HFFc6 (cell line): ENCODE data around the gene ZCWPW1. TPM values are rescaled to one million over a fixed set of nuclear protein-coding genes. Genes with fewer than 3 reads are reported as not detected.
"Not testable (repeated sequence)": the region's sequence is repeated elsewhere in the genome, so short reads cannot be mapped to it uniquely, and the experiment has no call there.

Experiments
- DNase-seq: peaks from one replicate; pipeline ENCODE4 v3.0.0-alpha.2; 2018
- H3K27ac Mint-ChIP-seq: 2 replicates; pipeline ENCODE4 v1.8.0; 2020; ENCODE audit warnings: mild to moderate bottlenecking, mixed read lengths
- H3K27me3 Mint-ChIP-seq: 2 replicates; pipeline ENCODE4 v1.8.0; 2021; ENCODE audit warnings: mild to moderate bottlenecking, moderate library complexity, mixed read lengths; ENCODE audit not compliant: insufficient read depth
- H3K36me3 Mint-ChIP-seq: 2 replicates; pipeline ENCODE4 v1.8.0; 2021; ENCODE audit warnings: low read depth, mixed read lengths
- H3K4me1 Mint-ChIP-seq: 2 replicates; pipeline ENCODE4 v1.8.0; 2020; ENCODE audit warnings: low read depth, mixed read lengths
- H3K4me3 Mint-ChIP-seq: 2 replicates; pipeline ENCODE4 v1.8.0; 2020; ENCODE audit warnings: mild to moderate bottlenecking, moderate library complexity, mixed read lengths
- H3K9me3 Mint-ChIP-seq: 2 replicates; pipeline ENCODE4 v1.8.0; 2020; ENCODE audit warnings: mild to moderate bottlenecking, mixed read lengths
- CTCF ChIP-seq: fragments of 200-600 bp; sonication (generic); IDR thresholded peaks from 2 replicates; pipeline ENCODE4 v1.5.0; 2021; ENCODE audit warnings: antibody characterized with exemption, mild to moderate bottlenecking
- total RNA-seq, 6 experiments: library from RNA; stranded (reverse); fragmentation: NEBNext Ultra II Directional; extraction: Animal tissue kit (Norgen Biotek cat#: 25700); gene quantifications; 2 replicates in 1 of 6; 3 replicates in 5 of 6; pipeline ENCODE4 v1.2.3, GENCODE V29; 2021

The ZCWPW1 gene
- total RNA-seq, 6 experiments from 2014 or later: 0.55 to 1.7 (median 1.2) TPM

DNA sequence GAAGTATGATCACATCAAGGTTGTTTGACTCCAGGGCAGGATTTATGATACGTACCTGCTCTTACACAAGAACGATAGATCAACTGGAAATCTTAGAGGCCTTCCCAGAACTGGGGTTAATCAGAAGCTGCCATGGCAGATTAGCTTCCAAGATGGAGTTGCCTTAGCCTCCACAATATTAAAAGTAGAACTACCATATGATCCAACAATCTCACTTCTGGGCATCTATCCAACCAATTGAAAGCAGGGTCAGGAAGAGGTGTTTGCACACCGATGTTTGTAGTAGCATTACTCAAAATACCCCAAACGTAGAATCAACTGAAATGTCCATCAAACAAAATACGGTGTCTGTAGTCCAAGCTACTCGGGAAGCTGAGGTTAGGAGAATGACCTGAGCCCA lies 64.0 kb downstream of the ZCWPW1 start:
- DNase-seq: no peak
- H3K4me3 Mint-ChIP-seq: no peak overlapping the region
- no peaks in the 10 kb centered on the region; the same call in 1 of the 2 replicates for H3K27me3 Mint-ChIP-seq
- peaks cover 44% of the 10 kb centered on the region for H3K36me3 Mint-ChIP-seq
- H3K9me3 Mint-ChIP-seq: no peaks in the 10 kb centered on the region
- no peak overlapping the region for H3K27ac Mint-ChIP-seq
- TF ChIP-seq CTCF: no peak
- H3K4me1 Mint-ChIP-seq: no peaks in the 10 kb centered on the region

GRCh38 chr7:100363797-100364196 lies 64.7 kb downstream of the ZCWPW1 start:
- H3K36me3 Mint-ChIP-seq: peaks cover 44% of the 10 kb centered on the region
- DNase-seq, H3K27ac Mint-ChIP-seq, H3K4me1 Mint-ChIP-seq, H3K4me3 Mint-ChIP-seq, H3K27me3 Mint-ChIP-seq, H3K9me3 Mint-ChIP-seq: not testable (repeated sequence)

DNA sequence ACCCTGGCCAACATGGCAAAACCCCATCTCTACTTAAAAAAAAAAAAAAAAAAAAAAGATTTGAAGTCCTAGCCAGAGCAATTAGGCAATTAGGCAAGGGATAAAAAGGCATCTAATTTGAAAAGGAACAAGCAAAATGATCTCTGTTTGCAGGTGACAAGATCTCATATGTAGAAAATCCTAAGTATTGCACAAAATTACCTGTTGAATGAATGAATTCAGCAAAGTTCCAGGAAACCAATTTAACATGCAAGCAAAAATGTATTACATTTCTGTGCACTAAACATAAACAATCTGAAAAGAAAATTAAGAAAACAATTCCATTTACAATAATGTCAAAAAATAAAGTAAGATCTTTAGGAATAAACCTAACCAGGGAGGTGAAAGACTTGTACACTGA lies 65.4 kb downstream of the ZCWPW1 start:
- no peaks in the 10 kb centered on the region for H3K9me3 Mint-ChIP-seq
- H3K4me3 Mint-ChIP-seq: no peak overlapping the region
- no peak for DNase-seq
- H3K27me3 Mint-ChIP-seq: no peaks in the 10 kb centered on the region; the same call in 1 of the 2 replicates
- H3K27ac Mint-ChIP-seq: no peak overlapping the region
- H3K4me1 Mint-ChIP-seq: no peaks in the 10 kb centered on the region
- peaks cover 44% of the 10 kb centered on the region for H3K36me3 Mint-ChIP-seq
- no peak for TF ChIP-seq CTCF

DNA sequence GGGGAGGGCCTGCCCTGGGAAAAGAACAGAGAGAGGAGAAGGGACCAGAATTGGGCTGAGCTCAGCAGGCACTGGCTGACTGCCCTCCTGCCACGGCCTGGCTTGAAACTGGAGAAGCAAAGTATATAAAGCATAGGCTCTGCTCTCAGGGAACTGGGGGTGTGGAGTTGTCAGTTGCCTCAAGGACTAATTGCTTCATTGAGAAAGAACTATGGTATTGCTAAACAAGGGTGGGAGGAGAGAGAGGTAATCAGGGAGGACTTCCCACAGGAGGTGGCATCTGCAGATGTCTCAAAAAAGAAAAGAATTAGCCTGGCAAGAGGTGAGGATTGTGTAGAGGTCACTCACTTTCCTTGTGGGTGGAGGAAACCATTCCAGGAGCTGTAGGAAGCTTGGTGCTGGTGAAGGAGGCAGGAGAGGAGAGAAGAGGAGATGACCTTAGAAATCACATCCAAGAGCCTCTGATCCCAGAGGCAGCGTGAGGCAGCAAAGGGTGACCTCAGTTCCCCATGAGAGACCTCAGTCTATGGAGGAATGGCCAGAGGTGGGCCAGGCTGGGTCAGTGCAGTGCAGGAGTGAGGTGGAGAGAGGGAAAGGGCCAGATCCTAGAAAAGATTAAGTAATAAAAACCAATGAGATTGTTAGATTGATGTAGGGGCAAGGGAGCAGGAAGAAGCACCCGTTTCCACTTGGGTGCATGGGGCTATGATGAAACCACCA lies 68.2 kb downstream of the ZCWPW1 start:
- TF ChIP-seq CTCF: no peak
- no peak overlapping the region for H3K4me3 Mint-ChIP-seq
- no peak for DNase-seq
- H3K36me3 Mint-ChIP-seq: peaks cover 37% of the 10 kb centered on the region
- no peak overlapping the region for H3K27ac Mint-ChIP-seq
- H3K4me1 Mint-ChIP-seq: no peaks in the 10 kb centered on the region
- no peaks in the 10 kb centered on the region for H3K9me3 Mint-ChIP-seq
- H3K27me3 Mint-ChIP-seq: no peaks in the 10 kb centered on the region

DNA sequence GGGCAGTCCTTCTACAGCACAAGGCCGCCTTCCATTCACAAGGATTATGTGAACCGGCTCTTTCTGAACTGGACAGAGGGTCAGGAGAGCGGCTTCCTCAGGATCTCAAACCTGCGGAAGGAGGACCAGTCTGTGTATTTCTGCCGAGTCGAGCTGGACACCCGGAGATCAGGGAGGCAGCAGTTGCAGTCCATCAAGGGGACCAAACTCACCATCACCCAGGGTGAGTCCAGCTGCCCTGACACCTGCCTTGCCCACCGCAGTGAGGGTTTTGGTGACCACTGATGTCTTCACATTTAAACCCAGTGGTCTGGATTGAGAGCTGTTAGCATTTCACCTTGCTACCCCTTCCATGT lies 69.7 kb downstream of the ZCWPW1 start:
- Mint-ChIP-seq H3K9me3 (no peaks in the 10 kb centered on the region), H3K27ac (no peak overlapping the region), H3K4me1 (no peaks in the 10 kb centered on the region), H3K4me3 (no peak overlapping the region), H3K27me3 (no peaks in the 10 kb centered on the region), H3K36me3 (peaks cover 26% of the 10 kb centered on the region)
- DNase-seq: no peak
- no peak for TF ChIP-seq CTCF

DNA sequence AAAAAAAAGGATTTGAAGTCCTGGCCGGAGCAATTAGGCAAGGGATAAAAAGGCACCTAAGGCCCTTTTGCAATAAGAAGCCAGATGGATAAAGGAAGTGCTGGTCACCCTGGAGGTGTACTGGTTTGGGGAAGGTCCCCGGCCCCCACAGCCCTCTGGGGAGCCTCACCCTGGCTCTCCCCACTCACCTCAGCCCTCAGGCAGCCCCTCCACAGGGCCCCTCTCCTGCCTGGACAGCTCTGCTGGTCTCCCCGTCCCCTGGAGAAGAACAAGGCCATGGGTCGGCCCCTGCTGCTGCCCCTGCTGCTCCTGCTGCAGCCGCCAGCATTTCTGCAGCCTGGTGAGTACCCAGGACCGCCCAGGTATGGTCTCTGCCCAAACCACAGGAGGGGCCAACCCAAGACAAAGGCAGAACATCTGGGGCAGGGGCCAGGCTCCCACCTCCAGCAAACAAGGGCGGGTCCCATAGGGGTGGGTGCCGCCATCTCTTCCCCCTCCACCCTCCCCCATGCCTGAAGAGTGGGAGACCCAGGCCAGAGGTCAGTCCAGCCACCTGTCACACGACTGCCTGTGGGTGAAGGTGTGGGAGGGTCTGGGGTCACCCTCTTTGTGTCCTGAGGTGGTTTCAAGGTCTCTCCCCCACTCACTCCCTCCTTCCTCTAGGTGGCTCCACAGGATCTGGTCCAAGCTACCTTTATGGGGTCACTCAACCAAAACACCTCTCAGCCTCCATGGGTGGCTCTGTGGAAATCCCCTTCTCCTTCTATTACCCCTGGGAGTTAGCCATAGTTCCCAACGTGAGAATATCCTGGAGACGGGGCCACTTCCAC lies 70.3 kb downstream of the ZCWPW1 start, which contains the start of gene PILRB:
TSS of gene PILRB (plus strand) at position 91 of the 830 bp plus-strand sequence. CDS start at position 277, 186 bp downstream.
- H3K27ac Mint-ChIP-seq: no peak within 1 kb of the TSS
- no peaks in the 10 kb centered on the region for H3K4me1 Mint-ChIP-seq
- no peaks in the 10 kb centered on the region for H3K27me3 Mint-ChIP-seq
- H3K36me3 Mint-ChIP-seq: peaks cover 20% of the 10 kb centered on the region
- no peak within 1 kb of the TSS for H3K4me3 Mint-ChIP-seq
- no peak; the same call in 1 of the 2 replicates for TF ChIP-seq CTCF
- no peak for DNase-seq
- no peaks in the 10 kb centered on the region for H3K9me3 Mint-ChIP-seq
